GM12874 (cell line): Measurements from ENCODE around the gene WDCP.

Experiments
- CTCF ChIP-seq: IDR thresholded peaks from 2 replicates; pipeline ENCODE4 v1.5.1; 2011; ENCODE audit warnings: low read depth, mild to moderate bottlenecking, control low read depth, low read length, moderate library complexity; ENCODE audit not compliant: insufficient read depth

WDCP gene

DNA sequence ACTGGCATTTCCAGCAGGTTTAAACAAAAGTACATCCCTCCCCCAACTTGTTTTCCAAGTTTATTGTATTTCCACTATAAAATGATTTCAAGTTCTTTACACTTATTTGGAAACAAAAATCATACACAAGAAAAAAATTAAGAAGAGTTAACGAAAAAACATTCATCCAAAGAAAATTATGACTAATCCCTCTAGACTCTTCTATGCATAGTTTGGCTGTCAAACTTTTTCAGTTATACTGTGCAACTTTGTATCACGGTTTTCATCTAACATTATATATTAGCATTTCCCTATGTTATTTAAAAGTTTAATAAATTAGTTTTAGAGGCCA is 627 bp downstream of the WDCP start:
- no peak for TF ChIP-seq CTCF

DNA sequence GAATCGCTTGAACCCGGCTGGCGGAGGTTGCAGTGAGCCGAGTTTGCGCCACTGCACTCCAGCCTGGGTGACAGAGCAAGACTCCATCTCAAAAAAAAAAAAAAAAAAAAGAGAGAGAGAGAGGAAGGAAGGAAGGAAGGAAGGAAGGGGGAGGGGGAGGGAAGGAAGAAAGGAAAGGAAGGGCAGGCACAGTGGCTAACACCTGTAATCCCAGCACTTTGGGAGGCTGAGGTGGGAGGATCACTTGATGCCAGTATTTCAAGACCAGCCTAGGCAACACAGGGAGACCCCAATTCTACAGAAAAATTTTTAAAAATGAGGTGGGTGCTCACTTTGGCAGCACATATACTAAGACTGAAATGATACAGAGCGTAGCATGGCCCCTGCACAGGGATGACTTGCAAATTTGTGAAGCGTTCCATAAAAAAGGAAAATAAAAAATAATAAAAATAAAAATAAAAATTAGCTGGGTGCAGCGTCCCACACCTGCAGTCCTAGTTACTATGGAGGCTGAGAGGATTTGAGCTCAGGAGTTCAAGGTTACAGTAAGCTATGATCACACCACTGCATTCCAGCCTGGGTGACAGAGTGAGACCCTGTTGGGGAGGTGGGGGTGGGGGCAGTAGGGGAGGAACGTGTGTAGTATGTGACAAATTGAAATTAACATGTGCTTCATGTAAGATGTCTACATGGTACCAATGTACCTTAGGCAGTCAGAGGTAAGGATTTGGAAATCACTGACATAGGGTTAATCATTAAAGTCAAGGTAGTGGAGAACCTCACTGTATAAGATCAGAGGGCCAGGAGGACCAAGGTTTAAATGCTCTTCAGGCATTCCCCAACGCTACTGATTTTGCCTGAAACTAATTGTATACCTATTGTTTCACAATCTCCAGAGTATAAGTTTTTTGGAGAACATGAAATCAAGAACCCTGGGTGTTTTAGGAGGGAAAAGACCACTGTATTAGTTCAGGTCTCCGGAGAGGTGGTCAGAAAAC is 1.4 kb downstream of the WDCP start:
- TF ChIP-seq CTCF: no peak

- no peak for TF ChIP-seq CTCF
Measured at GRCh38 chr2:24040511-24040910, 6.7 kb downstream of the WDCP start.

- no peak for TF ChIP-seq CTCF
Measured at GRCh38 chr2:24038786-24039499, 8.2 kb downstream of the WDCP start.

GRCh38 chr2:24026233-24026632 is 21.0 kb downstream of the WDCP start:
- TF ChIP-seq CTCF: no peak

DNA sequence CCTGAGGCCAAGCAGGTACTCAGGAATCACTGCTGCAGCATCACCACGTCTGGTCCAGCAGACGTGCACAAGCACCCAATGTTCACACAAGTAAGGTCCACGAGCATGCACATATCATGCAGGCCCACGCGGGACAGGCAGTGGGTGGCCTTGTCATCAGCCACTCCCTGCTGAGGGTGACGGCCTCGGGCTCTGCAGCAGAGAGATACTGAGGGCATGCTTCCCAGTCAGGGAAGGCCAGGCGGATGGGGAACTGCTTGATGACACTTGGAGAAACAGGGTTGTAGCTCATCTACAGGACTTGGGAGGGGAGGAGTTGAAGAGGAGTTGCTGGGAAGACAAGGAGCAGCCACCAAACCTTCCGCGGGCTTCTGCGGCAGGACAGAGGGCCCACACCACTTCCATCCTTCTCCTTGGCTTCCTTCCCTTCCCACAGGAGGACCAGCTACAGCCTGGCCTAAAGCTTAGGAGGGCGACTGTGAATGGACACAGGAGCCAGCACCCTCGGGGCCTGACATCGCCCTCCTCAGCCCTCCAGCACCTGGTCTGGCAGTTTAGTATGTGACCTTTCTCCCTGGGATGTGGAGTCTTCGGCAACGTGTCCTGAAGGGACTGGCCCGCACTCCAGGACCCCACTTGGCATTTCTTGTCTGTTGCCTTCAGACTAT is 22.1 kb downstream of the WDCP start:
- TF ChIP-seq CTCF: no peak

- no peak for TF ChIP-seq CTCF
Measured at GRCh38 chr2:24024018-24024417, 23.2 kb downstream of the WDCP start.
